Bronchial epithelial cell (primary cell): ENCODE measurements around the gene NDUFV3. TPM values are rescaled to one million over a fixed set of nuclear protein-coding genes. Genes with fewer than 3 reads are reported as not detected.
A peak's percentile ranks its signal among the peaks of the same experiment; 100 is the strongest.
"Not testable (repeated sequence)": the region's sequence is repeated elsewhere in the genome, so short reads cannot be mapped to it uniquely, and the experiment has no call there.

Experiments
- DNase-seq: peaks from one replicate; pipeline ENCODE4 v3.0.0-alpha.2; 2010; ENCODE audit warnings: low read depth
- FAIRE-seq: peaks from 2 replicates; lab custom pipeline; 2011; peaks lifted over from hg19 to GRCh38; lab: Jason Lieb, UNC
- H3K27me3 ChIP-seq: 2 replicates; pipeline ENCODE4 v1.5.1; 2011; ENCODE audit warnings: low read length; ENCODE audit not compliant: control insufficient read depth, insufficient read depth
- H3K36me3 ChIP-seq: 2 replicates; pipeline ENCODE4 v1.5.1; 2011; ENCODE audit warnings: low read length; ENCODE audit not compliant: control insufficient read depth, insufficient read depth
- H3K4me3 ChIP-seq: 2 replicates; pipeline ENCODE4 v1.5.1; 2011; ENCODE audit warnings: mild to moderate bottlenecking, low read depth, low read length, control low read depth
- CTCF ChIP-seq: IDR thresholded peaks from 2 replicates; pipeline ENCODE4 v1.5.1; 2011; ENCODE audit warnings: mild to moderate bottlenecking, moderate library complexity, low read length, control low read depth, inconsistent platforms; ENCODE audit not compliant: insufficient read depth, severe bottlenecking
- total RNA-seq: library from RNA; depleted of rRNA; stranded (reverse); fragments of >200 nt; gene quantifications from 2 replicates; pipeline ENCODE4 v1.2.1, GENCODE V29; 2014

Gene NDUFV3
- total RNA-seq, 1 donor from 2014 or later, result 29.7 TPM

- FAIRE-seq, DNase-seq, H3K4me3 ChIP-seq: not testable (repeated sequence)
These were observed 44.2 kb downstream of the NDUFV3 start for GRCh38 chr21:42937034-42937940.

DNA sequence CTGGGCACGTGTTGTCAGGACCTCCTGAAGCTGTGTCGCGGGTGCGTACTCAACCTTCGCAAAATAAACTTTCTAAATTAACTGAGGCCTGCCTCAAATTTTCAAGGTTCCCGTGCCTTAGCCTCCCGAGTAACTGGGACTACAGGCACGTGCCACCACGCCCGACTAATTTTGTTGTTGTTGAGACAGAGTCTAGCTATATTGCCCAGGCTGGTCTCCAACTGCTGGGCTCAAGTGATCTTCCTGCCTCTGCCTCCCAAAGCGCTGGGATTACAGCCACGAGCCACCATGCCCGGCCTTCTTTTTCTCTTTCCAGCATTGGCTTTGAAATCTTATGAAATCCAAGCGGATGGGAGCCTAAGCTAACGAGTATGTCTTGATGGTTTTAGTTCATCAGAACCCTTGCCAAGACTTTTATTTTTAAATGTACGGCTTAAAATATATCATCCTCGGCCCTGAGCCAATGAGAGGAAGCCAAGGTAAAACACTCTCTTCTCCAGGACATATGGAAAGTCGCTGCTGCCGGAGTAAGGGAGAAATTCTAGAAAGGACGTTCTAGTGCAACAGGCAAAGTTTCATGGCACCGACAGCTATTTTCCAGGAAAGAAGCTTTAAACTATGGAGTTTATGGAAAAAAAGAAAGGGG lies 45.0 kb downstream of the NDUFV3 start:
- TF ChIP-seq CTCF, result no peak
- Histone ChIP-seq H3K27me3 (no peaks in the 10 kb centered on the region), H3K36me3 (no peaks in the 10 kb centered on the region), H3K4me3 (no peak overlapping the region)
- DNase-seq (no peak), FAIRE-seq (no peak)

More at GRCh38 chr21:42937034-42937940, 44.2 kb downstream of the NDUFV3 start:
- not testable (repeated sequence) for H3K27me3 ChIP-seq, H3K36me3 ChIP-seq

GRCh38 chr21:42938606-42938995 lies 45.5 kb downstream of the NDUFV3 start:
- not testable (repeated sequence) for FAIRE-seq, DNase-seq, H3K27me3 ChIP-seq, H3K36me3 ChIP-seq, H3K4me3 ChIP-seq

GRCh38 chr21:42939582-42940413 lies 46.7 kb downstream of the NDUFV3 start:
- peak; percentile 98 for DNase-seq
- FAIRE-seq, result no peak
- Histone ChIP-seq H3K4me3 (no peak overlapping the region), H3K27me3 (no peaks in the 10 kb centered on the region), H3K36me3 (no peaks in the 10 kb centered on the region)
- no peak for TF ChIP-seq CTCF

- DNase-seq (peak; percentile 63), FAIRE-seq (no peak)
- H3K36me3 ChIP-seq, result no peaks in the 10 kb centered on the region
- H3K27me3 ChIP-seq, result no peaks in the 10 kb centered on the region
- H3K4me3 ChIP-seq, result no peak overlapping the region
- TF ChIP-seq CTCF, result no peak
These were observed 48.6 kb downstream of the NDUFV3 start for GRCh38 chr21:42941696-42942085.

GRCh38 chr21:42942244-42942643 lies 49.1 kb downstream of the NDUFV3 start:
- H3K4me3 ChIP-seq, result no peak overlapping the region
- no peaks in the 10 kb centered on the region for H3K36me3 ChIP-seq
- FAIRE-seq (no peak), DNase-seq (peak; percentile 84)
- no peak for TF ChIP-seq CTCF
- no peaks in the 10 kb centered on the region for H3K27me3 ChIP-seq

GRCh38 chr21:42949094-42949755 lies 56.1 kb downstream of the NDUFV3 start:
- H3K27me3 ChIP-seq, FAIRE-seq, H3K4me3 ChIP-seq, H3K36me3 ChIP-seq: not testable (repeated sequence)
- DNase-seq, result peak; percentile 50

- not testable (repeated sequence) for FAIRE-seq, DNase-seq, H3K36me3 ChIP-seq, H3K27me3 ChIP-seq, H3K4me3 ChIP-seq
These were observed 58.1 kb downstream of the NDUFV3 start for GRCh38 chr21:42951193-42951592.
